HepG2 (cell line): ENCODE data around the gene DPT. TPM values are rescaled to one million over a fixed set of nuclear protein-coding genes. Genes with fewer than 3 reads are reported as not detected.
A peak's percentile ranks its signal among the peaks of the same experiment; 100 is the strongest.

Source experiments
- HNF4A ChIP-seq: sonication (generic); formaldehyde crosslinking; IDR thresholded peaks from 2 replicates; pipeline ENCODE4 v1.4.0; 2020; ENCODE audit warnings: missing genetic modification reagents
- JDP2 ChIP-seq: sonication (generic); formaldehyde crosslinking; IDR thresholded peaks from 2 replicates; pipeline ENCODE4 v1.8.1; 2022; ENCODE audit warnings: missing genetic modification reagents, borderline replicate concordance
- NFYC ChIP-seq: IDR thresholded peaks from 2 replicates; pipeline ENCODE4 v1.6.1; 2016; ENCODE audit warnings: missing genetic modification reagents, missing compliant biosample characterization
- TARDBP ChIP-seq: sonication (generic); formaldehyde crosslinking; IDR thresholded peaks from 2 replicates; pipeline ENCODE4 v1.8.0; 2022; ENCODE audit warnings: mild to moderate bottlenecking, missing genetic modification reagents
- ZNF570 ChIP-seq: sonication (generic); formaldehyde crosslinking; IDR thresholded peaks from 2 replicates; pipeline ENCODE4 v1.4.0; 2020; ENCODE audit warnings: mild to moderate bottlenecking, missing genetic modification reagents, borderline replicate concordance
- ZNF761 ChIP-seq: sonication (generic); formaldehyde crosslinking; conservative IDR thresholded peaks from 2 replicates; pipeline ENCODE4 v1.4.0; 2020; ENCODE audit warnings: mild to moderate bottlenecking, missing genetic modification reagents
- ZSCAN25 ChIP-seq: sonication (generic); formaldehyde crosslinking; IDR thresholded peaks from 2 replicates; pipeline ENCODE4 v1.8.0; 2022; ENCODE audit warnings: mild to moderate bottlenecking, missing genetic modification reagents
- polyA plus RNA-seq, 8 experiments: library from polyadenylated mRNA; depleted of rRNA in 3 of 8; stranded (reverse) in 7 of 8; unstranded in 1 of 8; fragments of >200 nt; fragmentation: Illumina TruSeq in 4 of 8; extraction: Trizol in 4 of 8; gene quantifications; 2 replicates each; pipeline versions ENCODE4 v1.2.1 to v1.2.3, GENCODE V29; 2011 to 2016; ENCODE audit warnings: low read depth in 4 of 8, missing spikeins in 1 of 8, mixed read lengths in 1 of 8; ENCODE audit not compliant: insufficient read depth in 1 of 8
- total RNA-seq, 5 experiments: library from RNA; depleted of rRNA; stranded (reverse); fragments of >200 nt; fragmentation: Illumina TruSeq; extraction: Trizol; gene quantifications; 2 replicates each; pipeline ENCODE4 v1.2.3, GENCODE V29; 2016; ENCODE audit warnings: low read depth in 1 of 5
- TF ChIP-seq, protein P1 (sequence below), 2 experiments: sonication (generic) in 1 of 2; formaldehyde crosslinking in 1 of 2; IDR thresholded peaks; 2 replicates each; pipeline versions ENCODE4 v1.4.0 to v1.6.1; 2016 to 2020; ENCODE audit warnings: borderline replicate concordance in 1 of 2, low read depth in 1 of 2, mild to moderate bottlenecking in 1 of 2, missing genetic modification reagents in 1 of 2
- TF ChIP-seq, protein P2 (sequence below): sonication (generic); formaldehyde crosslinking; IDR thresholded peaks from 2 replicates; pipeline ENCODE4 v1.9.0; 2021; ENCODE audit warnings: missing genetic modification reagents, borderline replicate concordance
- TF ChIP-seq, protein P3 (sequence below): sonication (generic); formaldehyde crosslinking; IDR thresholded peaks from 2 replicates; pipeline ENCODE4 v1.5.0; 2020; ENCODE audit warnings: missing genetic modification reagents
- TF ChIP-seq, protein P4 (sequence below): IDR thresholded peaks from 2 replicates; pipeline ENCODE4 v1.6.1; 2016; ENCODE audit warnings: mild to moderate bottlenecking, missing biosample characterization, missing genetic modification reagents
- TF ChIP-seq, protein P5 (sequence below): sonication (generic); formaldehyde crosslinking; conservative IDR thresholded peaks from 2 replicates; pipeline ENCODE4 v1.4.0; 2020; ENCODE audit warnings: missing genetic modification reagents
- TF ChIP-seq, protein P6 (sequence below): sonication (generic); formaldehyde crosslinking; conservative IDR thresholded peaks from 2 replicates; pipeline ENCODE4 v1.4.0; 2020; ENCODE audit warnings: missing genetic modification reagents
- TF ChIP-seq, protein P7 (sequence below): sonication (generic); formaldehyde crosslinking; IDR thresholded peaks from 2 replicates; pipeline ENCODE4 v1.5.0; 2020; ENCODE audit warnings: missing genetic modification reagents, mild to moderate bottlenecking, borderline replicate concordance

DPT gene
- total and polyA plus RNA-seq, 2 of the 13 experiments (the other 11 are each of a cell fraction or from before 2014, with no cell fraction given), result 0.04 TPM; not detected in 1

DNA sequence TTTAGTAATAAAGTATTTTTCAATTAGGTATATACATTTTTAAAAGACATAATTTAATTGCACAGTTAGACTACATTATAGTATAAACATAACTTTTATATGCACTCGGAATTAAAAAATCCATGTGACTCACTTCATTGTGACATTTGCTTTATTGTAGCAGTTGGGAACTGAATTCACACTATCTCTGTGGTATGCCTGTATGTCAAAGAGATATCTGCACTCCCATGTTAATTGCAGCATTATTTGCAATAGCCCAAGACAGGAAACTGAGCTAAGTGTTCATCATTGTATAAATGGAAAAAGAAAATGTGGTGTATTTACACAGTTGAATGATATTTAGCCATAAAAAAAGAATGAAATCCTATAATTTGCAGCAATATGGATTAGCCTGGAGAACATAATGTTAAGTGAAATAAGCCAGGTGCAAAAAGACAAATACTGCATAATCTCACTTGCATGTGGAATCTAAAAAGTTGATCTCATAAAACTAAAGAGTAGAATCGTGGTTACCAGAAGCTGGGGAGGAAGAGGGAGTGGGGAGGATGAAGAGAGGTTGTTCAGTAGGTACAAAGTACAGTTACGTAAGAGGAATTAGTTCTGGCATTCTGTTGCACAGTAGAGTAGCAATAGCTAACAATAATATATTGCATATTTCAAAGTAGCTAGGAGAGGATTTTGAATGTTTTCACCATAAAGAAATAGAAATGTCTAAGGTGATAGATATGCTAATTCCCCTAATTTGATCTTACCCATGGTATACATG lies 64.8 kb downstream of the DPT start (continued):
- TF ChIP-seq, protein P1, sequence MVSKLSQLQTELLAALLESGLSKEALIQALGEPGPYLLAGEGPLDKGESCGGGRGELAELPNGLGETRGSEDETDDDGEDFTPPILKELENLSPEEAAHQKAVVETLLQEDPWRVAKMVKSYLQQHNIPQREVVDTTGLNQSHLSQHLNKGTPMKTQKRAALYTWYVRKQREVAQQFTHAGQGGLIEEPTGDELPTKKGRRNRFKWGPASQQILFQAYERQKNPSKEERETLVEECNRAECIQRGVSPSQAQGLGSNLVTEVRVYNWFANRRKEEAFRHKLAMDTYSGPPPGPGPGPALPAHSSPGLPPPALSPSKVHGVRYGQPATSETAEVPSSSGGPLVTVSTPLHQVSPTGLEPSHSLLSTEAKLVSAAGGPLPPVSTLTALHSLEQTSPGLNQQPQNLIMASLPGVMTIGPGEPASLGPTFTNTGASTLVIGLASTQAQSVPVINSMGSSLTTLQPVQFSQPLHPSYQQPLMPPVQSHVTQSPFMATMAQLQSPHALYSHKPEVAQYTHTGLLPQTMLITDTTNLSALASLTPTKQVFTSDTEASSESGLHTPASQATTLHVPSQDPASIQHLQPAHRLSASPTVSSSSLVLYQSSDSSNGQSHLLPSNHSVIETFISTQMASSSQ (IDR thresholded peaks at IDR 0.05; ENCODE audit: low read depth), result no peak
- TF ChIP-seq, protein P1 (CRISPR knock-in tag; IDR thresholded peaks at IDR 0.05; ENCODE audit: borderline replicate concordance), result no peak
- TF ChIP-seq NFYC (CRISPR knock-in tag) (no peak), ZSCAN25 (no peak), ZNF570 (no peak), HNF4A (CRISPR knock-in tag) (peak; percentile 92), TARDBP (0 out of 2 replicates have a peak, but pooled peaks have one; percentile 18), JDP2 (CRISPR knock-in tag) (no peak), ZNF761 (CRISPR knock-in tag) (no peak)
- TF ChIP-seq, protein P2, sequence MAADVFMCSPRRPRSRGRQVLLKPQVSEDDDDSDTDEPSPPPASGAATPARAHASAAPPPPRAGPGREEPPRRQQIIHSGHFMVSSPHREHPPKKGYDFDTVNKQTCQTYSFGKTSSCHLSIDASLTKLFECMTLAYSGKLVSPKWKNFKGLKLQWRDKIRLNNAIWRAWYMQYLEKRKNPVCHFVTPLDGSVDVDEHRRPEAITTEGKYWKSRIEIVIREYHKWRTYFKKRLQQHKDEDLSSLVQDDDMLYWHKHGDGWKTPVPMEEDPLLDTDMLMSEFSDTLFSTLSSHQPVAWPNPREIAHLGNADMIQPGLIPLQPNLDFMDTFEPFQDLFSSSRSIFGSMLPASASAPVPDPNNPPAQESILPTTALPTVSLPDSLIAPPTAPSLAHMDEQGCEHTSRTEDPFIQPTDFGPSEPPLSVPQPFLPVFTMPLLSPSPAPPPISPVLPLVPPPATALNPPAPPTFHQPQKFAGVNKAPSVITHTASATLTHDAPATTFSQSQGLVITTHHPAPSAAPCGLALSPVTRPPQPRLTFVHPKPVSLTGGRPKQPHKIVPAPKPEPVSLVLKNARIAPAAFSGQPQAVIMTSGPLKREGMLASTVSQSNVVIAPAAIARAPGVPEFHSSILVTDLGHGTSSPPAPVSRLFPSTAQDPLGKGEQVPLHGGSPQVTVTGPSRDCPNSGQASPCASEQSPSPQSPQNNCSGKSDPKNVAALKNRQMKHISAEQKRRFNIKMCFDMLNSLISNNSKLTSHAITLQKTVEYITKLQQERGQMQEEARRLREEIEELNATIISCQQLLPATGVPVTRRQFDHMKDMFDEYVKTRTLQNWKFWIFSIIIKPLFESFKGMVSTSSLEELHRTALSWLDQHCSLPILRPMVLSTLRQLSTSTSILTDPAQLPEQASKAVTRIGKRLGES (CRISPR knock-in tag), result no peak
- TF ChIP-seq, protein P3, sequence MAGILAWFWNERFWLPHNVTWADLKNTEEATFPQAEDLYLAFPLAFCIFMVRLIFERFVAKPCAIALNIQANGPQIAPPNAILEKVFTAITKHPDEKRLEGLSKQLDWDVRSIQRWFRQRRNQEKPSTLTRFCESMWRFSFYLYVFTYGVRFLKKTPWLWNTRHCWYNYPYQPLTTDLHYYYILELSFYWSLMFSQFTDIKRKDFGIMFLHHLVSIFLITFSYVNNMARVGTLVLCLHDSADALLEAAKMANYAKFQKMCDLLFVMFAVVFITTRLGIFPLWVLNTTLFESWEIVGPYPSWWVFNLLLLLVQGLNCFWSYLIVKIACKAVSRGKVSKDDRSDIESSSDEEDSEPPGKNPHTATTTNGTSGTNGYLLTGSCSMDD (CRISPR knock-in tag), result no peak
- TF ChIP-seq, protein P4, sequence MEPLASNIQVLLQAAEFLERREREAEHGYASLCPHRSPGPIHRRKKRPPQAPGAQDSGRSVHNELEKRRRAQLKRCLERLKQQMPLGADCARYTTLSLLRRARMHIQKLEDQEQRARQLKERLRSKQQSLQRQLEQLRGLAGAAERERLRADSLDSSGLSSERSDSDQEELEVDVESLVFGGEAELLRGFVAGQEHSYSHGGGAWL, result no peak
- TF ChIP-seq, protein P5, sequence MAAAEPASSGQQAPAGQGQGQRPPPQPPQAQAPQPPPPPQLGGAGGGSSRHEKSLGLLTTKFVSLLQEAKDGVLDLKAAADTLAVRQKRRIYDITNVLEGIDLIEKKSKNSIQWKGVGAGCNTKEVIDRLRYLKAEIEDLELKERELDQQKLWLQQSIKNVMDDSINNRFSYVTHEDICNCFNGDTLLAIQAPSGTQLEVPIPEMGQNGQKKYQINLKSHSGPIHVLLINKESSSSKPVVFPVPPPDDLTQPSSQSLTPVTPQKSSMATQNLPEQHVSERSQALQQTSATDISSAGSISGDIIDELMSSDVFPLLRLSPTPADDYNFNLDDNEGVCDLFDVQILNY (CRISPR knock-in tag), result no peak
- TF ChIP-seq, protein P6, sequence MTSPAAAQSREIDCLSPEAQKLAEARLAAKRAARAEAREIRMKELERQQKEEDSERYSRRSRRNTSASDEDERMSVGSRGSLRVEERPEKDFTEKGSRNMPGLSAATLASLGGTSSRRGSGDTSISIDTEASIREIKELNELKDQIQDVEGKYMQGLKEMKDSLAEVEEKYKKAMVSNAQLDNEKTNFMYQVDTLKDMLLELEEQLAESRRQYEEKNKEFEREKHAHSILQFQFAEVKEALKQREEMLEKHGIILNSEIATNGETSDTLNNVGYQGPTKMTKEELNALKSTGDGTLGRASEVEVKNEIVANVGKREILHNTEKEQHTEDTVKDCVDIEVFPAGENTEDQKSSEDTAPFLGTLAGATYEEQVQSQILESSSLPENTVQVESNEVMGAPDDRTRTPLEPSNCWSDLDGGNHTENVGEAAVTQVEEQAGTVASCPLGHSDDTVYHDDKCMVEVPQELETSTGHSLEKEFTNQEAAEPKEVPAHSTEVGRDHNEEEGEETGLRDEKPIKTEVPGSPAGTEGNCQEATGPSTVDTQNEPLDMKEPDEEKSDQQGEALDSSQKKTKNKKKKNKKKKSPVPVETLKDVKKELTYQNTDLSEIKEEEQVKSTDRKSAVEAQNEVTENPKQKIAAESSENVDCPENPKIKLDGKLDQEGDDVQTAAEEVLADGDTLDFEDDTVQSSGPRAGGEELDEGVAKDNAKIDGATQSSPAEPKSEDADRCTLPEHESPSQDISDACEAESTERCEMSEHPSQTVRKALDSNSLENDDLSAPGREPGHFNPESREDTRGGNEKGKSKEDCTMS (CRISPR knock-in tag), result no peak
- TF ChIP-seq, protein P7, sequence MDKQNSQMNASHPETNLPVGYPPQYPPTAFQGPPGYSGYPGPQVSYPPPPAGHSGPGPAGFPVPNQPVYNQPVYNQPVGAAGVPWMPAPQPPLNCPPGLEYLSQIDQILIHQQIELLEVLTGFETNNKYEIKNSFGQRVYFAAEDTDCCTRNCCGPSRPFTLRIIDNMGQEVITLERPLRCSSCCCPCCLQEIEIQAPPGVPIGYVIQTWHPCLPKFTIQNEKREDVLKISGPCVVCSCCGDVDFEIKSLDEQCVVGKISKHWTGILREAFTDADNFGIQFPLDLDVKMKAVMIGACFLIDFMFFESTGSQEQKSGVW (CRISPR knock-in tag), result no peak
